Testis (tissue), 5 donors: ENCODE data around the gene SFRP5. TPM values are rescaled to one million over a fixed set of nuclear protein-coding genes. Genes with fewer than 3 reads are reported as not detected.

Source experiments
- DNase-seq: peaks from one replicate; pipeline ENCODE4 v3.0.0-alpha.2; 2019
- H3K27ac ChIP-seq, 2 donors: fragments of 200-600 bp; sonication (generic); one replicate each; pipeline ENCODE4 v1.5.1; 2019
- H3K27me3 ChIP-seq: fragments of 200-600 bp; sonication (generic); one replicate; pipeline ENCODE4 v1.5.1; 2019
- H3K36me3 ChIP-seq: fragments of 200-600 bp; sonication (generic); one replicate; pipeline ENCODE4 v1.5.1; 2017; ENCODE audit warnings: low read depth; ENCODE audit errors: missing control alignments
- H3K4me1 ChIP-seq: fragments of 200-600 bp; sonication (generic); one replicate; pipeline ENCODE4 v1.5.1; 2019
- H3K4me3 ChIP-seq, 2 donors: fragments of 200-600 bp; sonication (generic); one replicate each; pipeline ENCODE4 v1.5.1; 2017 to 2019
- H3K9me3 ChIP-seq: fragments of 200-600 bp; sonication (generic); one replicate; pipeline ENCODE4 v1.5.1; 2017
- POLR2A ChIP-seq: fragments of 450-650 bp; IDR thresholded peaks from one replicate; pipeline ENCODE4 v1.6.1; 2017; ENCODE audit warnings: antibody characterized with exemption, mild to moderate bottlenecking, moderate library complexity
- WGBS, 2 donors: methylation state at CpG; one replicate each; pipeline ENCODE4 v1.1.5; 2018; 5-methylcytosine and 5-hydroxymethylcytosine counted together
- intact Hi-C: fragments of 100-400 bp; cut with DNase I; formaldehyde crosslinking; loops from one replicate; pipeline ENCODE4 v1.15.1; 2023; ENCODE audit warnings: low total_unique reads
- long read RNA-seq, 2 donors: transcript quantifications; one replicate each; lab custom pipeline, GENCODE V29; 2026
- polyA plus RNA-seq: library from polyadenylated mRNA; stranded (reverse); fragments of 350-450 nt; fragmentation: Illumina TruSeq; extraction: RNeasy Lipid Tissue Mini Kit (QIAGEN cat#74804); gene quantifications from one replicate; pipeline ENCODE4 v1.2.3, GENCODE V29; 2014; ENCODE audit warnings: low read depth, low replicate concordance; ENCODE audit not compliant: insufficient read depth
- total RNA-seq, 2 donors: library from RNA; depleted of rRNA; stranded (reverse); fragments of >200 nt; gene quantifications; one replicate each; pipeline ENCODE4 v1.2.3, GENCODE V29; 2016
- TF ChIP-seq, protein P1 (sequence below), 3 experiments: fragments of 450-650 bp in 2 of 3; fragments of 200-600 bp in 1 of 3; sonication (generic) in 1 of 3; IDR thresholded peaks; one replicate each; pipeline ENCODE4 v1.5.1; 2016 to 2019; ENCODE audit warnings: antibody characterized with exemption in 3 of 3, mild to moderate bottlenecking in 2 of 3, moderate library complexity in 1 of 3

The SFRP5 gene, protein sequence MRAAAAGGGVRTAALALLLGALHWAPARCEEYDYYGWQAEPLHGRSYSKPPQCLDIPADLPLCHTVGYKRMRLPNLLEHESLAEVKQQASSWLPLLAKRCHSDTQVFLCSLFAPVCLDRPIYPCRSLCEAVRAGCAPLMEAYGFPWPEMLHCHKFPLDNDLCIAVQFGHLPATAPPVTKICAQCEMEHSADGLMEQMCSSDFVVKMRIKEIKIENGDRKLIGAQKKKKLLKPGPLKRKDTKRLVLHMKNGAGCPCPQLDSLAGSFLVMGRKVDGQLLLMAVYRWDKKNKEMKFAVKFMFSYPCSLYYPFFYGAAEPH
- 1 to 10 TPM in 1 of 2 donors, under 1 TPM in 1; 0.99 to 2.0 TPM for total RNA-seq
- 1.2 TPM for polyA plus RNA-seq
- long read RNA-seq, donor 1, partial matches to known transcripts: 0 of 3 reads
- long read RNA-seq, donor 1, other reads (novel, unspliced or antisense): 0 of 3 reads
- long read RNA-seq, donor 2: 0 reads

DNA sequence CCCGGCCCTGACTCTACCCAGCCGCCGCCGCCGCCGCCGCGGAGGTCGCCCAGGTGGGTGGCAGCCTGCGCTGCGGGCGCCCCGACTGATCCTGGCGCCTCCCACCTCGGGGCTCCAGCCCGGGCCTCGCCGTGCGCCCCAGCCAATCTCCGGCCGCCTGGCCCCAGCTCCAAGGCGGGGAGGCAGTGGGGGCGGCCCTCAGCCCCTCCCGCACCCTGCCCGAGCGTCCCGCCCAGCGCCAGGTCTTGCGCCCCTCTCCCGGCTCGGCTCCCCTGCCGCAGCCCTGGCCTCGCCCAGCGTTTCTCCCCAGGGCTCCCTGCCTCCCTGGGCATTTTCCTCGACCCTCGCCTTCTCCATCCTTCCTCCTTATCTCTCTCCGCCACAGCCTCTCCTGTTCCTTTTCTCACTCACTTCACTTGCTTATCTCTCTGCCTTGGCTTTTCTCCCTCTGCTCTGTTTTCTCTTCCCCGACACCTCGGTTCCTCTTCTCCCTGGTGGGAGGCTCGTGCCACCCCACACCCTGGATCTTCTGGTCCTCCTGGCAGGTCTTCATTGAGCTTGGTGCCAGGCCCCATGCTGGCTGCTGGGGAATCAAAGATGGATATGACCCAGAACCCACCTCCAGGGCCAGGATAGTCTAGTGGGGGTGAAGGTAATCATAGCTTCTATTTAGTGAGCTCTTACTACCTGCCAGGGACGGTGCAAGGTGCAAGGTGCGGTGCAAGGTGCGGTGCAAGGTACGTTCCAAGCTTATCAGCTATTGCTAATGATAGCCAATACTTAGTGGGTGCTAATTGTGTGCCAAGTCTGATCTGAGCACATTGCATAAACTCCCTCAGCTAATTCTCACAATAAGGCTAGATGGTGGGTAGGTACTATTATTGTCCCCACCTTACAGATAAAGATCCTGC is at the start of gene SFRP5:
Gene SFRP5 (minus strand): TSS at position 87 of the 911 bp plus-strand sequence. CDS start 166 bp downstream, outside the sequence.
- WGBS, 2 donors: 11 to 13% methylated on average over 24 to 32 of the region's 44 CpGs
- intact Hi-C loops: no loop called here
- H3K27me3 ChIP-seq: no peaks in the 10 kb centered on the region
- no peak for DNase-seq
- no peaks in the 10 kb centered on the region for H3K9me3 ChIP-seq
- H3K27ac ChIP-seq: no peak within 1 kb of the TSS
- no peaks in the 10 kb centered on the region for H3K36me3 ChIP-seq
- H3K4me3 ChIP-seq: peak within 1 kb of the TSS; percentile 24 to 30
- H3K4me1 ChIP-seq: peaks cover 5% of the 10 kb centered on the region
- TF ChIP-seq POLR2A: no peak
- TF ChIP-seq, protein P1, sequence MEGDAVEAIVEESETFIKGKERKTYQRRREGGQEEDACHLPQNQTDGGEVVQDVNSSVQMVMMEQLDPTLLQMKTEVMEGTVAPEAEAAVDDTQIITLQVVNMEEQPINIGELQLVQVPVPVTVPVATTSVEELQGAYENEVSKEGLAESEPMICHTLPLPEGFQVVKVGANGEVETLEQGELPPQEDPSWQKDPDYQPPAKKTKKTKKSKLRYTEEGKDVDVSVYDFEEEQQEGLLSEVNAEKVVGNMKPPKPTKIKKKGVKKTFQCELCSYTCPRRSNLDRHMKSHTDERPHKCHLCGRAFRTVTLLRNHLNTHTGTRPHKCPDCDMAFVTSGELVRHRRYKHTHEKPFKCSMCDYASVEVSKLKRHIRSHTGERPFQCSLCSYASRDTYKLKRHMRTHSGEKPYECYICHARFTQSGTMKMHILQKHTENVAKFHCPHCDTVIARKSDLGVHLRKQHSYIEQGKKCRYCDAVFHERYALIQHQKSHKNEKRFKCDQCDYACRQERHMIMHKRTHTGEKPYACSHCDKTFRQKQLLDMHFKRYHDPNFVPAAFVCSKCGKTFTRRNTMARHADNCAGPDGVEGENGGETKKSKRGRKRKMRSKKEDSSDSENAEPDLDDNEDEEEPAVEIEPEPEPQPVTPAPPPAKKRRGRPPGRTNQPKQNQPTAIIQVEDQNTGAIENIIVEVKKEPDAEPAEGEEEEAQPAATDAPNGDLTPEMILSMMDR (IDR thresholded peaks at IDR 0.05): no peak

DNA sequence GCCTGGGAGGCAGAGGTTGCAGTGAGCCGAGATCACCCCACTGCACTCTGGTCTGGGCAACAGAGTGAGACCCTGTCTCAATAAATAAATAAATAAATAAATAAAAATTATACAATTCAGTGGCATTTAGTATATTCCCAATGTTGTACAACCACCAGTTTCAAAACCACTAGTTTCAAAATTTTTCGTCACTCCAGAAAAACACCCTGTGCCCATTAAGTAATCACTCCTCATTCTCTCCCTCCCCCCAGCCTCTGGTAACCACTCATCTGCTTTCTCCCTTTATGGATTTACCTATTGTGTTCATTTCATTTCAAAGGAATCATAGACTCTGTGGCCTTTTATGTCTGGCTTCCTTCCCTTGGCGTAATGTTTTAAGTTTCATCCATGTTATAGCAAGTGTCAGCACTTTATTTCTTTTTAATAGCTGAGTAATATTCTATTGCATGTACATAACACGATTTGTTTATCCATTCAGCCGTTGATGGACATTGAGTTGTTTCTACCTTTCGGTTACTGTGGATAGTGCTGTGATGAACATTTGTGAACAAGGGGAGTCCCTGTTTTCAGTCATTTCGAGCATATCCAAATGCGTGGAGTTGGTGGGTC is 48.4 kb upstream of the SFRP5 start:
- no peaks in the 10 kb centered on the region for H3K4me1 ChIP-seq
- no peaks in the 10 kb centered on the region for H3K27me3 ChIP-seq
- WGBS, 2 donors: 90% methylated on average over 8 of the region's 8 CpGs
- no peaks in the 10 kb centered on the region for H3K9me3 ChIP-seq
- no peak overlapping the region for H3K4me3 ChIP-seq
- no peaks in the 10 kb centered on the region for H3K36me3 ChIP-seq
- intact Hi-C loops: no loop called here
- no peak for TF ChIP-seq POLR2A
- TF ChIP-seq, protein P1 (IDR thresholded peaks at IDR 0.05): no peak
- no peak overlapping the region for H3K27ac ChIP-seq
- DNase-seq: no peak

DNA sequence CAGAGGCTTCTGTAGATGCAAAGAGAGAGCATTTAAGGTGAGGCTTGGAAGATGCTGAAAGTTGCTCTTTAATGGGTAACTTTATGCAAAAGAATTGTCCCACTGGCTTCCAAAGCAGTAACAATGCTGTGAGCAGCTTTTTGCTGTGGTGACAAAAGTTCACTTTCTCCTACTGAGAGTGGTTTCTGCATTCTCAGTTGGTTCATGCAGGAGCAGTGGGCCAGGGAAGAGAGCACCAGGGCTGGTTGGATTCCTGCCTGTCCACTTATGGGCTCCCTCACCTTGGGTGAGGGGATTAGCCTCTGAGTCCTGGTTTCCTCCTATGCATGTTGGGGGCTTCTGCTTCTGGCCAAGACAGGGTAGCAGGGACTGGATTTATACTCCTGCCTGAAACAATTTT is 46.8 kb upstream of the SFRP5 start:
- no peak overlapping the region for H3K4me3 ChIP-seq
- TF ChIP-seq POLR2A: no peak
- TF ChIP-seq, protein P1 (IDR thresholded peaks at IDR 0.05): no peak
- intact Hi-C loops: no loop called here
- H3K4me1 ChIP-seq: no peaks in the 10 kb centered on the region
- H3K9me3 ChIP-seq: no peaks in the 10 kb centered on the region
- H3K36me3 ChIP-seq: no peaks in the 10 kb centered on the region
- no peaks in the 10 kb centered on the region for H3K27me3 ChIP-seq
- no peak for DNase-seq
- no peak overlapping the region for H3K27ac ChIP-seq

DNA sequence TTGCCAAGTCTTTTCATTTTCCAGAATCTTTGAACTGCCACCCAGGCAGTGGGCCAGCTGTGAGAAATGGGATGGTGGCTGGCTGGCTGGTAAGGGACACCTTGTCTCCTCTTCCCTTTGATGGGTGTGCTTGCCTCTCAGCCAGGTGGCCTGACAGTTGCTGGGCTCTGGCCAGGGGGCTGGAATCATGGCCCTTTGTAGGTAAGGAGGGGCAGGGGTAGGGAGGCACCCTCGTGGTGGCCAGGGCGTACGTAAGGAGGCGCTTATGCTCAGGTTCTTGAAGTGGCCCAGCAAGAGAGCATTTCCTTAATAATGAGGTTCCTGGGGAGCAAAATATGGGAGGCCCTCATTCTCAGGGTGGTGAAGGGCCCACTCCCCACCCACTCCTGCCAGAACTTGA is 44.8 kb upstream of the SFRP5 start:
- Histone ChIP-seq H3K4me3 (no peak overlapping the region), H3K27ac (no peak overlapping the region), H3K27me3 (no peaks in the 10 kb centered on the region), H3K4me1 (no peaks in the 10 kb centered on the region), H3K9me3 (no peaks in the 10 kb centered on the region), H3K36me3 (no peaks in the 10 kb centered on the region)
- TF ChIP-seq POLR2A: no peak
- TF ChIP-seq, protein P1 (IDR thresholded peaks at IDR 0.05): no peak
- 87 to 96% methylated on average over 4 of the region's 4 CpGs for WGBS, 2 donors
- DNase-seq: no peak
- intact Hi-C loops: no loop called here
